Measurements from ENCODE around the gene ANKRD11.

DNA sequence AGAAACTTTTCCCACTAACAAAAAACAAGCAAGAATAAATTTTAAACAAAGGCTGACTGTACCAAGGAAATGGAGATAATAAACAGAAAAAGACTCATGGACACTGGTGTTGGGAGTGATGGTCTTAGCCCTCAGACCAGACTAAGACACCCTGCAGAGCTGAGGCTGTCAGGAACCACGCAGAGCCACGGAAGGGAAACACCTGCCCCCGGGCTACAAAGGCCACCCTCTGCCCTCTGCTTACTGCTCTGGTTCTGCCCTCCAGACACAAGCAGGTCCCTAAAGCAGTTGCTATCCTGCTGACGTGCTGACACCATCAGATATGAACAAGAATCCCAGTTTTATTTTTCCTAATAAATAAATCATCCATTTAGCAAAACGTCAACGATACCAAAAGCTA lies 80.0 kb downstream of the ANKRD11 start:
- TF ChIP-seq, protein P1, sequence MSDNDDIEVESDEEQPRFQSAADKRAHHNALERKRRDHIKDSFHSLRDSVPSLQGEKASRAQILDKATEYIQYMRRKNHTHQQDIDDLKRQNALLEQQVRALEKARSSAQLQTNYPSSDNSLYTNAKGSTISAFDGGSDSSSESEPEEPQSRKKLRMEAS (IDR thresholded peaks at IDR 0.05), result no peak
- TF ChIP-seq, protein P2, sequence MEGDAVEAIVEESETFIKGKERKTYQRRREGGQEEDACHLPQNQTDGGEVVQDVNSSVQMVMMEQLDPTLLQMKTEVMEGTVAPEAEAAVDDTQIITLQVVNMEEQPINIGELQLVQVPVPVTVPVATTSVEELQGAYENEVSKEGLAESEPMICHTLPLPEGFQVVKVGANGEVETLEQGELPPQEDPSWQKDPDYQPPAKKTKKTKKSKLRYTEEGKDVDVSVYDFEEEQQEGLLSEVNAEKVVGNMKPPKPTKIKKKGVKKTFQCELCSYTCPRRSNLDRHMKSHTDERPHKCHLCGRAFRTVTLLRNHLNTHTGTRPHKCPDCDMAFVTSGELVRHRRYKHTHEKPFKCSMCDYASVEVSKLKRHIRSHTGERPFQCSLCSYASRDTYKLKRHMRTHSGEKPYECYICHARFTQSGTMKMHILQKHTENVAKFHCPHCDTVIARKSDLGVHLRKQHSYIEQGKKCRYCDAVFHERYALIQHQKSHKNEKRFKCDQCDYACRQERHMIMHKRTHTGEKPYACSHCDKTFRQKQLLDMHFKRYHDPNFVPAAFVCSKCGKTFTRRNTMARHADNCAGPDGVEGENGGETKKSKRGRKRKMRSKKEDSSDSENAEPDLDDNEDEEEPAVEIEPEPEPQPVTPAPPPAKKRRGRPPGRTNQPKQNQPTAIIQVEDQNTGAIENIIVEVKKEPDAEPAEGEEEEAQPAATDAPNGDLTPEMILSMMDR (IDR thresholded peaks at IDR 0.05 in 2 of 3, conservative IDR thresholded peaks at IDR 0.05 in 1 of 3; ENCODE audit: borderline replicate concordance in 1 of 3, insufficient read depth in 1 of 3, low read depth in 2 of 3, low read length in 2 of 3), result no peak
- TF ChIP-seq EZH2 (IDR thresholded peaks at IDR 0.05), result no peak
- no peak for TF ChIP-seq POLR2A (IDR thresholded peaks at IDR 0.05; ENCODE audit: borderline replicate concordance, extremely low read depth, insufficient read depth, insufficient read length)
- TF ChIP-seq EGR1 (IDR thresholded peaks at IDR 0.05; ENCODE audit: low read depth), result no peak
- TF ChIP-seq JUND (IDR thresholded peaks at IDR 0.05), result no peak
- no peak for TF ChIP-seq FOSL1 (IDR thresholded peaks at IDR 0.05; ENCODE audit: low read depth)
- TF ChIP-seq, protein P3, sequence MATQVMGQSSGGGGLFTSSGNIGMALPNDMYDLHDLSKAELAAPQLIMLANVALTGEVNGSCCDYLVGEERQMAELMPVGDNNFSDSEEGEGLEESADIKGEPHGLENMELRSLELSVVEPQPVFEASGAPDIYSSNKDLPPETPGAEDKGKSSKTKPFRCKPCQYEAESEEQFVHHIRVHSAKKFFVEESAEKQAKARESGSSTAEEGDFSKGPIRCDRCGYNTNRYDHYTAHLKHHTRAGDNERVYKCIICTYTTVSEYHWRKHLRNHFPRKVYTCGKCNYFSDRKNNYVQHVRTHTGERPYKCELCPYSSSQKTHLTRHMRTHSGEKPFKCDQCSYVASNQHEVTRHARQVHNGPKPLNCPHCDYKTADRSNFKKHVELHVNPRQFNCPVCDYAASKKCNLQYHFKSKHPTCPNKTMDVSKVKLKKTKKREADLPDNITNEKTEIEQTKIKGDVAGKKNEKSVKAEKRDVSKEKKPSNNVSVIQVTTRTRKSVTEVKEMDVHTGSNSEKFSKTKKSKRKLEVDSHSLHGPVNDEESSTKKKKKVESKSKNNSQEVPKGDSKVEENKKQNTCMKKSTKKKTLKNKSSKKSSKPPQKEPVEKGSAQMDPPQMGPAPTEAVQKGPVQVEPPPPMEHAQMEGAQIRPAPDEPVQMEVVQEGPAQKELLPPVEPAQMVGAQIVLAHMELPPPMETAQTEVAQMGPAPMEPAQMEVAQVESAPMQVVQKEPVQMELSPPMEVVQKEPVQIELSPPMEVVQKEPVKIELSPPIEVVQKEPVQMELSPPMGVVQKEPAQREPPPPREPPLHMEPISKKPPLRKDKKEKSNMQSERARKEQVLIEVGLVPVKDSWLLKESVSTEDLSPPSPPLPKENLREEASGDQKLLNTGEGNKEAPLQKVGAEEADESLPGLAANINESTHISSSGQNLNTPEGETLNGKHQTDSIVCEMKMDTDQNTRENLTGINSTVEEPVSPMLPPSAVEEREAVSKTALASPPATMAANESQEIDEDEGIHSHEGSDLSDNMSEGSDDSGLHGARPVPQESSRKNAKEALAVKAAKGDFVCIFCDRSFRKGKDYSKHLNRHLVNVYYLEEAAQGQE (IDR thresholded peaks at IDR 0.05; ENCODE audit: low read depth), result no peak
- TF ChIP-seq POLR2AphosphoS5 (IDR thresholded peaks at IDR 0.05; ENCODE audit: low read depth, low read length), result no peak
- TF ChIP-seq, protein P4, sequence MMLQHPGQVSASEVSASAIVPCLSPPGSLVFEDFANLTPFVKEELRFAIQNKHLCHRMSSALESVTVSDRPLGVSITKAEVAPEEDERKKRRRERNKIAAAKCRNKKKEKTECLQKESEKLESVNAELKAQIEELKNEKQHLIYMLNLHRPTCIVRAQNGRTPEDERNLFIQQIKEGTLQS (IDR thresholded peaks at IDR 0.05), result no peak
- no peak for TF ChIP-seq SIN3A (IDR thresholded peaks at IDR 0.05; ENCODE audit: low read depth)

Data from HCT116 (cell line).